Lower leg skin (tissue), 3 donors: ENCODE measurements around the gene ABHD5.

Source experiments
- POLR2A ChIP-seq, 2 donors: fragments of 450-650 bp; IDR thresholded peaks; one replicate each; pipeline ENCODE4 v1.6.1; 2016 to 2017; ENCODE audit warnings: antibody characterized with exemption in 2 of 2, mild to moderate bottlenecking in 1 of 2, moderate library complexity in 1 of 2
- TF ChIP-seq, protein P1 (sequence below), 3 donors: fragments of 450-650 bp; IDR thresholded peaks; one replicate each; pipeline ENCODE4 v1.5.1; 2016; ENCODE audit warnings: antibody characterized with exemption in 3 of 3, mild to moderate bottlenecking in 3 of 3, moderate library complexity in 2 of 3

DNA sequence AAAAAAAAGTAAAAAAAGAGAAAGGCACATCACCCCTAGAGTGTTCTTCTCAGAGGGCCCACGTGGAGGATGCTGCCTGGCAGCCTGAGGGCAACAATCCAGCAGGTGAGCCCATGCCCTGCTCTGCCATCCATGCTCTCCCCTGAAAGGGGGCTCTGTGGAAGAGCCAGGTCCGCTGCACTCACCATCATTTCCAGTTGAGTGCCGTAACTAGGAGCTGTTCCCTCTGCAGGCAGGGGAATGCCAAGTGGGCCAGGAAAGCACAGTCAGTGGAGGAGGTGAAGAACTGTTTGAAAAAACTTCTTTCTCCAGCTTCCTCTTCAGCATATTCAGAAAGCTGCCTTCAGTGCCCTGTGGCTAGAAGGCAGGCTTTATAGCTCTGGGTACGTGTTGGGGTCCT lies 84.1 kb downstream of the ABHD5 start:
- TF ChIP-seq, protein P1, sequence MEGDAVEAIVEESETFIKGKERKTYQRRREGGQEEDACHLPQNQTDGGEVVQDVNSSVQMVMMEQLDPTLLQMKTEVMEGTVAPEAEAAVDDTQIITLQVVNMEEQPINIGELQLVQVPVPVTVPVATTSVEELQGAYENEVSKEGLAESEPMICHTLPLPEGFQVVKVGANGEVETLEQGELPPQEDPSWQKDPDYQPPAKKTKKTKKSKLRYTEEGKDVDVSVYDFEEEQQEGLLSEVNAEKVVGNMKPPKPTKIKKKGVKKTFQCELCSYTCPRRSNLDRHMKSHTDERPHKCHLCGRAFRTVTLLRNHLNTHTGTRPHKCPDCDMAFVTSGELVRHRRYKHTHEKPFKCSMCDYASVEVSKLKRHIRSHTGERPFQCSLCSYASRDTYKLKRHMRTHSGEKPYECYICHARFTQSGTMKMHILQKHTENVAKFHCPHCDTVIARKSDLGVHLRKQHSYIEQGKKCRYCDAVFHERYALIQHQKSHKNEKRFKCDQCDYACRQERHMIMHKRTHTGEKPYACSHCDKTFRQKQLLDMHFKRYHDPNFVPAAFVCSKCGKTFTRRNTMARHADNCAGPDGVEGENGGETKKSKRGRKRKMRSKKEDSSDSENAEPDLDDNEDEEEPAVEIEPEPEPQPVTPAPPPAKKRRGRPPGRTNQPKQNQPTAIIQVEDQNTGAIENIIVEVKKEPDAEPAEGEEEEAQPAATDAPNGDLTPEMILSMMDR (IDR thresholded peaks at IDR 0.05): no peak
- TF ChIP-seq POLR2A (IDR thresholded peaks at IDR 0.05): no peak
